CD14-positive monocyte (primary cell): ENCODE results near the gene MUC15. TPM values are rescaled to one million over a fixed set of nuclear protein-coding genes. Genes with fewer than 3 reads are reported as not detected.

Experiments used
- DNase-seq, 3 donors: peaks; one replicate each; pipeline ENCODE4 v3.0.0-alpha.2; 2011 to 2022
- H2AFZ ChIP-seq: 2 replicates; pipeline ENCODE4 v1.6.0; 2012; ENCODE audit warnings: mild to moderate bottlenecking, low read depth, low read length, inconsistent platforms; ENCODE audit not compliant: insufficient read depth, poor library complexity, severe bottlenecking
- H3K27ac ChIP-seq, 2 donors: 1 replicate in 1 of 2; 2 replicates in 1 of 2; pipeline ENCODE4 v1.5.1; 2012 to 2013; ENCODE audit warnings: low read length in 2 of 2, control low read depth in 1 of 2, inconsistent platforms in 1 of 2, low read depth in 1 of 2, mild to moderate bottlenecking in 1 of 2
- H3K27me3 ChIP-seq, 2 donors: one replicate each; pipeline versions ENCODE4 v1.6.0 to v1.6.1; 2011 to 2013; ENCODE audit warnings: low read length in 2 of 2; ENCODE audit not compliant: control insufficient read depth in 2 of 2, insufficient read depth in 2 of 2
- H3K36me3 ChIP-seq, 2 donors: replicated peaks in 1 of 2; 1 replicate in 1 of 2; 2 replicates in 1 of 2; pipeline versions ENCODE4 v1.5.1 to v1.6.1; 2012 to 2013; ENCODE audit warnings: low read length in 2 of 2, control low read depth in 1 of 2, inconsistent platforms in 1 of 2, mild to moderate bottlenecking in 1 of 2; ENCODE audit not compliant: insufficient read depth in 2 of 2, control insufficient read depth in 1 of 2
- H3K4me1 ChIP-seq, 2 donors: 1 replicate in 1 of 2; 2 replicates in 1 of 2; pipeline versions ENCODE4 v1.5.1 to v1.6.1; 2012 to 2013; ENCODE audit warnings: low read length in 2 of 2, control low read depth in 1 of 2, inconsistent platforms in 1 of 2, mild to moderate bottlenecking in 1 of 2, moderate library complexity in 1 of 2; ENCODE audit not compliant: insufficient read depth in 2 of 2, control insufficient read depth in 1 of 2
- H3K4me2 ChIP-seq: replicated peaks from 2 replicates; pipeline ENCODE3; 2012; ENCODE audit warnings: low read length, moderate library complexity, mild to moderate bottlenecking; ENCODE audit not compliant: poor library complexity, severe bottlenecking; ENCODE audit errors: extremely low read depth
- H3K4me3 ChIP-seq, 3 experiments: fragments of 200-600 bp in 1 of 3; sonication (generic) in 1 of 3; replicated peaks in 1 of 3; 1 replicate in 2 of 3; 2 replicates in 1 of 3; pipeline ENCODE4 v1.5.1; 2011 to 2013; ENCODE audit warnings: low read length in 3 of 3, mild to moderate bottlenecking in 3 of 3, control low read depth in 2 of 3, low read depth in 2 of 3, inconsistent platforms in 1 of 3, moderate library complexity in 1 of 3
- H3K79me2 ChIP-seq: 2 replicates; pipeline ENCODE4 v1.6.0; 2012; ENCODE audit warnings: mild to moderate bottlenecking, control low read depth, inconsistent platforms, low read length, moderate library complexity; ENCODE audit not compliant: insufficient read depth
- H3K9ac ChIP-seq: 2 replicates; pipeline ENCODE4 v1.6.0; 2017; ENCODE audit warnings: low read length, mild to moderate bottlenecking; ENCODE audit not compliant: insufficient read depth, poor library complexity, severe bottlenecking
- H3K9me3 ChIP-seq, 2 donors: replicated peaks in 1 of 2; 1 replicate in 1 of 2; 2 replicates in 1 of 2; pipeline versions ENCODE4 v1.5.1 to v1.6.1; 2012 to 2013; ENCODE audit warnings: low read length in 2 of 2, control low read depth in 1 of 2; ENCODE audit not compliant: control insufficient read depth in 1 of 2, insufficient read depth in 1 of 2
- H4K20me1 ChIP-seq: 2 replicates; pipeline ENCODE4 v1.6.0; 2012; ENCODE audit warnings: mild to moderate bottlenecking, low read length, control low read depth, moderate library complexity; ENCODE audit not compliant: insufficient read depth
- H3K27ac Mint-ChIP-seq, 7 donors: one replicate each; pipeline ENCODE4 v1.8.0; 2020; ENCODE audit warnings: mild to moderate bottlenecking in 7 of 7, mixed read lengths in 7 of 7, moderate library complexity in 6 of 7, inconsistent platforms in 2 of 7
- H3K27me3 Mint-ChIP-seq, 3 donors: one replicate each; pipeline ENCODE4 v1.8.0; 2021 to 2022; ENCODE audit warnings: low read depth in 3 of 3, mild to moderate bottlenecking in 3 of 3, mixed read lengths in 3 of 3, moderate library complexity in 3 of 3, inconsistent platforms in 1 of 3
- H3K36me3 Mint-ChIP-seq, 2 donors: one replicate each; pipeline ENCODE4 v1.8.0; 2020; ENCODE audit warnings: mixed read lengths in 2 of 2, inconsistent platforms in 1 of 2, mild to moderate bottlenecking in 1 of 2
- H3K4me1 Mint-ChIP-seq: one replicate; pipeline ENCODE4 v1.8.0; 2020; ENCODE audit warnings: mild to moderate bottlenecking, mixed read lengths
- H3K4me3 Mint-ChIP-seq, 2 donors: one replicate each; pipeline ENCODE4 v1.8.0; 2020; ENCODE audit warnings: mild to moderate bottlenecking in 2 of 2, mixed read lengths in 2 of 2, moderate library complexity in 1 of 2
- H3K9me3 Mint-ChIP-seq, 7 donors: one replicate each; pipeline ENCODE4 v1.8.0; 2020 to 2022; ENCODE audit warnings: mixed read lengths in 7 of 7, mild to moderate bottlenecking in 6 of 7, moderate library complexity in 6 of 7, inconsistent platforms in 2 of 7
- CTCF ChIP-seq: fragments of 200-600 bp; IDR thresholded peaks from one replicate; pipeline ENCODE4 v1.8.0; 2022; ENCODE audit warnings: antibody characterized with exemption, mild to moderate bottlenecking
- WGBS: methylation state at CpG from one replicate; pipeline ENCODE4 v1.1.5; 2013; ENCODE audit warnings: missing lambda C conversion rate; ENCODE audit not compliant: insufficient coverage; 5-methylcytosine and 5-hydroxymethylcytosine counted together
- intact Hi-C, 2 donors: fragments of 100-400 bp; cut with micrococcal nuclease; formaldehyde crosslinking; loops; one replicate each; pipeline versions ENCODE4 v1.15.0 to v1.15.1; 2023
- polyA plus RNA-seq, 3 donors: library from polyadenylated mRNA; depleted of rRNA in 1 of 3; unstranded in 2 of 3; stranded (reverse) in 1 of 3; fragments of 300-500 nt in 2 of 3; fragments of >200 nt in 1 of 3; fragmentation: Illumina TruSeq in 2 of 3; gene quantifications; 1 replicate in 2 of 3; 2 replicates in 1 of 3; pipeline ENCODE4 v1.2.3, GENCODE V29; 2012 to 2021

MUC15 gene
- polyA plus RNA-seq, 3 donors = not detected

GRCh38 chr11:26575946-26576345 lies 3.9 kb upstream of the MUC15 start:
- Histone ChIP-seq H3K36me3 (no peaks in the 10 kb centered on the region), H3K9me3 (no peaks in the 10 kb centered on the region), H3K4me3 (no peak overlapping the region), H3K27ac (no peak overlapping the region), H4K20me1 (no peaks in the 10 kb centered on the region), H2AFZ (no peak overlapping the region), H3K9ac (no peak overlapping the region), H3K4me1 (no peaks in the 10 kb centered on the region), H3K4me2 (no peak overlapping the region), H3K27me3 (no peaks in the 10 kb centered on the region), H3K79me2 (no peaks in the 10 kb centered on the region)
- WGBS = 100% methylated on average over 3 of the region's 5 CpGs
- Mint-ChIP-seq H3K4me3 (no peak overlapping the region), H3K36me3 (no peaks in the 10 kb centered on the region), H3K9me3 (no peaks in the 10 kb centered on the region), H3K4me1 (no peaks in the 10 kb centered on the region), H3K27ac (no peak overlapping the region), H3K27me3 (no peaks in the 10 kb centered on the region)
- no peak for TF ChIP-seq CTCF
- no peak for DNase-seq
- intact Hi-C loops = no loop called here

- Mint-ChIP-seq H3K27me3 (no peaks in the 10 kb centered on the region), H3K36me3 (no peaks in the 10 kb centered on the region), H3K9me3 (no peaks in the 10 kb centered on the region), H3K4me3 (no peak overlapping the region), H3K27ac (no peak overlapping the region), H3K4me1 (no peaks in the 10 kb centered on the region)
- no peak for TF ChIP-seq CTCF
- no peak overlapping the region for H3K27ac ChIP-seq
- intact Hi-C loops = no loop called here
- H3K9me3 ChIP-seq = no peaks in the 10 kb centered on the region
- no peak for DNase-seq
- H3K36me3 ChIP-seq = no peaks in the 10 kb centered on the region
- H3K9ac ChIP-seq = no peak overlapping the region
- H2AFZ ChIP-seq = no peak overlapping the region
- no peak overlapping the region for H3K4me3 ChIP-seq
- H4K20me1 ChIP-seq = no peaks in the 10 kb centered on the region
- no peak overlapping the region for H3K4me2 ChIP-seq
- H3K4me1 ChIP-seq = no peaks in the 10 kb centered on the region
- 57% methylated on average over 1 of the region's 2 CpGs for WGBS
- H3K27me3 ChIP-seq = no peaks in the 10 kb centered on the region
- H3K79me2 ChIP-seq = no peaks in the 10 kb centered on the region
These were observed 1.8 kb upstream of the MUC15 start for GRCh38 chr11:26573896-26574295.
